H1 (cell line): ENCODE data around the gene B9D1. TPM values are rescaled to one million over a fixed set of nuclear protein-coding genes. Genes with fewer than 3 reads are reported as not detected.

Source experiments
- CTCF ChIA-PET: fragments of 300-600 bp; sonication (Branson Sonifier 250); formaldehyde crosslinking; loops from one replicate; lab custom pipeline; 2021; ENCODE audit not compliant: partially characterized antibody; lab: Charles Lee
- POLR2A ChIA-PET: fragments of 300-600 bp; sonication (Branson Sonifier 250); formaldehyde crosslinking; loops from one replicate; lab custom pipeline; 2021; ENCODE audit warnings: inconsistent platforms; ENCODE audit not compliant: partially characterized antibody; lab: Charles Lee
- DNase-seq, 2 experiments: peaks; one replicate each; pipeline versions ENCODE4 v3.0.0 to v3.0.0-alpha.2; 2010 to 2022; ENCODE audit warnings: low spot score in 2 of 2, low read depth in 1 of 2, mixed read lengths in 1 of 2
- FAIRE-seq: peaks from 2 replicates; lab custom pipeline; 2011; peaks lifted over from hg19 to GRCh38; lab: Jason Lieb, UNC
- H2AFZ ChIP-seq: 2 replicates; pipeline ENCODE4 v1.8.1; 2012; ENCODE audit warnings: low read length, inconsistent platforms
- H2AK5ac ChIP-seq: 2 replicates; pipeline ENCODE4 v1.6.1; 2013; ENCODE audit warnings: low read depth, low read length
- H2BK120ac ChIP-seq: replicated peaks from 2 replicates; pipeline ENCODE3; 2013; ENCODE audit warnings: low read depth, low read length, inconsistent platforms
- H2BK12ac ChIP-seq: 2 replicates; pipeline ENCODE4 v1.6.1; 2013; ENCODE audit warnings: low read depth, low read length
- H2BK15ac ChIP-seq: 2 replicates; pipeline ENCODE4 v1.6.1; 2013; ENCODE audit warnings: low read length
- H2BK20ac ChIP-seq: 2 replicates; pipeline ENCODE4 v1.6.1; 2013; ENCODE audit warnings: low read length
- H2BK5ac ChIP-seq: 2 replicates; pipeline ENCODE4 v1.6.1; 2013; ENCODE audit warnings: low read depth, low read length
- H3K14ac ChIP-seq: 2 replicates; pipeline ENCODE4 v1.6.1; 2013; ENCODE audit warnings: inconsistent platforms; ENCODE audit not compliant: insufficient read length
- H3K18ac ChIP-seq: 2 replicates; pipeline ENCODE4 v1.6.1; 2013; ENCODE audit warnings: low read length; ENCODE audit errors: extremely low read depth
- H3K23ac ChIP-seq: 2 replicates; pipeline ENCODE4 v1.6.1; 2013; ENCODE audit warnings: inconsistent platforms; ENCODE audit not compliant: insufficient read length
- H3K23me2 ChIP-seq: 2 replicates; pipeline ENCODE4 v1.6.1; 2013; ENCODE audit warnings: low read depth, low read length
- H3K27ac ChIP-seq: 2 replicates; pipeline ENCODE4 v1.6.1; 2011; ENCODE audit warnings: low read depth, low read length, inconsistent platforms
- H3K27me3 ChIP-seq, 4 experiments: replicated peaks in 1 of 4; 1 replicate in 1 of 4; 2 replicates in 3 of 4; pipeline versions ENCODE4 v1.6.1 to v1.8.1; 2011 to 2013; ENCODE audit warnings: low read length in 3 of 4, mild to moderate bottlenecking in 3 of 4, inconsistent platforms in 2 of 4, mixed read lengths in 2 of 4, moderate library complexity in 1 of 4; ENCODE audit not compliant: control insufficient read depth in 3 of 4, insufficient read depth in 3 of 4; ENCODE audit errors: extremely low read depth in 1 of 4
- H3K36me3 ChIP-seq, 4 experiments: 2 replicates each; pipeline versions ENCODE4 v1.6.1 to v1.8.1; 2011 to 2013; ENCODE audit warnings: mild to moderate bottlenecking in 4 of 4, low read length in 3 of 4, moderate library complexity in 2 of 4, control low read depth in 1 of 4, inconsistent platforms in 1 of 4; ENCODE audit not compliant: insufficient read depth in 4 of 4, control insufficient read depth in 2 of 4
- H3K4ac ChIP-seq: replicated peaks from 2 replicates; pipeline ENCODE3; 2013; ENCODE audit warnings: low read length, low read depth, mixed read lengths, inconsistent platforms; ENCODE audit not compliant: insufficient read length
- H3K4me1 ChIP-seq, 4 experiments: replicated peaks in 1 of 4; 1 replicate in 1 of 4; 2 replicates in 3 of 4; pipeline versions ENCODE4 v1.6.1 to v1.8.1; 2011 to 2013; ENCODE audit warnings: low read length in 3 of 4, inconsistent platforms in 2 of 4, mixed read lengths in 1 of 4; ENCODE audit not compliant: insufficient read depth in 4 of 4, control insufficient read depth in 3 of 4
- H3K4me2 ChIP-seq, 2 experiments: 2 replicates each; pipeline versions ENCODE4 v1.6.1 to v1.8.1; 2011 to 2013; ENCODE audit warnings: low read depth in 2 of 2, low read length in 2 of 2, control low read depth in 1 of 2, inconsistent platforms in 1 of 2, mild to moderate bottlenecking in 1 of 2; ENCODE audit not compliant: insufficient read depth in 1 of 2
- H3K4me3 ChIP-seq, 4 experiments: fragments of 200-600, 300-600 bp in 1 of 4; sonication (generic), shearing (Covaris generic), sonication (Bioruptor Twin) in 1 of 4; 2 replicates each; pipeline versions ENCODE4 v1.5.1 to v1.8.1; 2011 to 2016; ENCODE audit warnings: low read length in 4 of 4, low read depth in 3 of 4, control low read depth in 2 of 4, inconsistent platforms in 2 of 4, mild to moderate bottlenecking in 2 of 4, mixed read lengths in 1 of 4, moderate library complexity in 1 of 4; ENCODE audit not compliant: insufficient read depth in 2 of 4; ENCODE audit errors: extremely low read depth in 1 of 4
- H3K56ac ChIP-seq: replicated peaks from 2 replicates; pipeline ENCODE3; 2013; ENCODE audit warnings: low read depth, mild to moderate bottlenecking, mixed read lengths, low read length, inconsistent platforms; ENCODE audit not compliant: insufficient read length
- H3K79me1 ChIP-seq: 2 replicates; pipeline ENCODE4 v1.6.1; 2013; ENCODE audit warnings: low read depth, low read length, control low read depth
- H3K79me2 ChIP-seq, 2 experiments: 2 replicates each; pipeline versions ENCODE4 v1.6.1 to v1.8.1; 2012 to 2013; ENCODE audit warnings: low read length in 2 of 2, mild to moderate bottlenecking in 2 of 2, inconsistent platforms in 1 of 2; ENCODE audit not compliant: insufficient read depth in 2 of 2, control insufficient read depth in 1 of 2
- H3K9ac ChIP-seq, 4 experiments: replicated peaks in 1 of 4; 1 replicate in 1 of 4; 2 replicates in 3 of 4; pipeline versions ENCODE4 v1.6.1 to v1.8.1; 2011 to 2013; ENCODE audit warnings: low read depth in 3 of 4, low read length in 3 of 4, control low read depth in 2 of 4, mild to moderate bottlenecking in 2 of 4, moderate library complexity in 2 of 4, inconsistent platforms in 1 of 4; ENCODE audit errors: extremely low read depth in 1 of 4
- H3K9me3 ChIP-seq, 2 experiments: 2 replicates each; pipeline versions ENCODE4 v1.6.1 to v1.8.1; 2012 to 2013; ENCODE audit warnings: mild to moderate bottlenecking in 2 of 2, moderate library complexity in 2 of 2, control low read depth in 1 of 2, inconsistent platforms in 1 of 2, low read depth in 1 of 2, low read length in 1 of 2, mixed read lengths in 1 of 2; ENCODE audit not compliant: insufficient read depth in 2 of 2
- H4K20me1 ChIP-seq, 2 experiments: replicated peaks in 1 of 2; 2 replicates each; pipeline versions ENCODE3 to v1.8.1; 2011 to 2013; ENCODE audit warnings: inconsistent platforms in 2 of 2, low read length in 2 of 2, mild to moderate bottlenecking in 1 of 2; ENCODE audit not compliant: insufficient read depth in 2 of 2, control insufficient read depth in 1 of 2
- H4K5ac ChIP-seq: 2 replicates; pipeline ENCODE4 v1.6.1; 2013; ENCODE audit warnings: low read length, low read depth, mixed read lengths, inconsistent platforms; ENCODE audit not compliant: insufficient read length
- H4K8ac ChIP-seq: 2 replicates; pipeline ENCODE4 v1.8.0; 2013; ENCODE audit warnings: mild to moderate bottlenecking, moderate library complexity, low read length, inconsistent platforms; ENCODE audit not compliant: insufficient read depth; ENCODE audit errors: extremely low read depth
- H4K91ac ChIP-seq: replicated peaks from 2 replicates; pipeline ENCODE3; 2013; ENCODE audit warnings: low read length, mixed read lengths, inconsistent platforms; ENCODE audit not compliant: insufficient read length
- WGBS, 2 experiments: shearing (Covaris generic) in 1 of 2; methylation state at CpG; one replicate each; pipeline versions ENCODE4 v1.1.6 to v1.1.7; 2013 to 2015; ENCODE audit warnings: low lambda C conversion rate in 2 of 2, mixed read lengths in 2 of 2, inconsistent platforms in 1 of 2, low coverage in 1 of 2, missing lambda C conversion rate in 1 of 2; ENCODE audit not compliant: insufficient replicate concordance in 2 of 2, insufficient coverage in 1 of 2, insufficient read length in 1 of 2; ENCODE audit errors: extremely low coverage in 1 of 2, missing lambda C conversion rate in 1 of 2; 5-methylcytosine and 5-hydroxymethylcytosine counted together
- polyA plus RNA-seq, 7 experiments: library from polyadenylated mRNA; depleted of rRNA in 3 of 7; stranded (reverse) in 5 of 7; unstranded in 2 of 7; fragments of >200 nt in 5 of 7; fragments of 200-250 nt in 2 of 7; gene quantifications; 1 replicate in 5 of 7; 2 replicates in 1 of 7; 4 replicates in 1 of 7; pipeline versions ENCODE4 v1.2.1 to v1.2.3, GENCODE V29; 2011 to 2013; ENCODE audit warnings: missing spikeins in 2 of 7, mixed read lengths in 2 of 7
- total RNA-seq: library from RNA; stranded (reverse); fragmentation: NEBNext Ultra II Directional; extraction: Animal tissue kit (Norgen Biotek cat#: 25700); gene quantifications from 2 replicates; pipeline ENCODE4 v1.2.1, GENCODE V29; 2021

Gene B9D1
- total and polyA plus RNA-seq, 2 of the 8 experiments (the other 6 are each of a cell fraction or from before 2014, with no cell fraction given), result 24.6 to 65.7 TPM

DNA sequence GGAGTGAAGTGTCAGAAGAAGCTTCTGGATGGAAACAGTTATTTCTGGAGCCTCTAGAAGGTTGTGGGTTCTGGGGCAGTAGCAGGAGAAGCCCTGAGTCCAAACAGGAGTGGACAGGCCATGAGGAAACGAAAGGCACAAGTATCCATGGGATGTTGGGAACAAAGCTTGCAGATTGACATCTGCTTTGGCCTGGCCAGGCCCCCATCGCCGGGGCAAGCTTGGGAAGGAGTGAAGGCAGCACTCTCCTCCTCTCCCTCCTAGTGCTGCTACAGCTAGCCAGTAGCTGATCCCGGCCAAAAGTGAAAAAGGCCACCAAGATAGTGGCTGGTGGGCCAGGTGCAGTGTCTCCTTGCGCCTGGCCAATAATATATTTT lies 40.4 kb downstream of the B9D1 start:
- Histone ChIP-seq H3K9me3 (peaks cover 0 to 6% of the 10 kb centered on the region in 2 experiments; a peak in 1 of 4 replicates), H2AK5ac (no peak overlapping the region), H4K8ac (no peak overlapping the region), H3K4me3 (no peak overlapping the region), H3K79me2 (no peaks in the 10 kb centered on the region), H4K91ac (no peak overlapping the region), H3K79me1 (no peaks in the 10 kb centered on the region), H4K20me1 (peaks cover 0 to 3% of the 10 kb centered on the region in 2 experiments), H3K9ac (no peak overlapping the region), H3K4me1 (peaks cover 0 to 10% (median 4%) of the 10 kb centered on the region in 4 experiments; a peak in 6 of 7 replicates), H3K23ac (no peak overlapping the region), H3K4me2 (no peak overlapping the region), H3K56ac (no peak overlapping the region), H2BK12ac (no peak overlapping the region), H3K18ac (no peak overlapping the region), H2BK120ac (no peak overlapping the region), H3K36me3 (no peaks in the 10 kb centered on the region; a peak in 2 of 8 replicates), H3K27ac (no peak overlapping the region), H2BK20ac (no peak overlapping the region), H2BK15ac (no peak overlapping the region), H3K14ac (no peak overlapping the region), H3K27me3 (no peaks in the 10 kb centered on the region), H2BK5ac (no peak overlapping the region), H4K5ac (no peak overlapping the region), H3K23me2 (no peaks in the 10 kb centered on the region), H3K4ac (no peak overlapping the region), H2AFZ (no peak overlapping the region)
- DNase-seq (no peak), FAIRE-seq (no peak)
- WGBS, 2 experiments, result 85% methylated on average over 5 of the region's 5 CpGs; no CpG with 5 or more reads in 1 of the 2 experiments
- ChIA-PET CTCF (interaction anchor here (0.9 to 4.5 kb wide), 22 partner anchors 8 to 173 kb away, joined by 3 to 70 read pairs (median 4); partner anchors contain the start of genes B9D1 and MAPK7), POLR2A (interaction anchor here (0.8 to 1.1 kb wide), 2 partner anchors 16 to 17 kb away, joined by 4 to 5 read pairs; no protein-coding TSS in a partner anchor)
